Left forelimb (tissue), 1 donor: Measurements from ENCODE around the gene RNF40.
A peak's percentile ranks its signal among the peaks of the same experiment; 100 is the strongest.

Experiments
- DNase-seq: peaks from one replicate; pipeline ENCODE4 v3.0.0-alpha.2; 2018; ENCODE audit warnings: low spot score

Gene RNF40

DNA sequence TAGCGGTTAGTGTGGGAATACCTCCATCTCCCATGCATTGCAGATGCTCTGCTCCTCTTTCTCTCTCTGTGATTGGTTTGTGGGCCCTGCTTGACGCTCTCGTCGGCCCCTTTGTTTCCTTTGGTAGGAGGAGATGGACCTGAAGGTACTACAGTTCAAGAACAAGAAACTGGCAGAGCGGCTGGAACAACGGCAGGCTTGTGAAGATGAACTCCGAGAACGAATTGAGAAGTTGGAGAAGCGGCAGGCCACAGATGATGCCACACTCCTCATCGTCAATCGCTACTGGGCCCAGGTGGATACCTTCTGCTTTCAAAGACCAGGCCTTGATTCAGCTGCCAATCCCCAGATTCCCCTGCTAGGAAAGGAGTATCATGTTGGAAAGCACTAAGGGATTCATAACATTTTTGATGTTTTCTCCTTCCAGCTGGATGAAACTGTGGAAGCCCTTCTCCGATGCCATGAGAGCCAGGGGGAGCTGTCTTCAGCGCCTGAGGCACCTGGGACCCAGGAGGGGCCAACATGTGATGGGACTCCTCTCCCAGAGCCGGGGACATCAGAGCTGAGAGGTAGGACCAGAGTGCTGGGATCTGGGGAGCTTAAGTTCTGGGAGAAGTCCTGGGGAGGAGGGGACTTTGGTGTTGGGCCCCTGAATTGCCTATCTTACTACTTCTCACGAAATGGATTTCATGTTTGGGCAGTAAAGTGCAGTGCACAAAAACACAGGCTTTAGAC, 1.0 kb downstream of the RNF40 start:
- DNase-seq, result no peak

DNA sequence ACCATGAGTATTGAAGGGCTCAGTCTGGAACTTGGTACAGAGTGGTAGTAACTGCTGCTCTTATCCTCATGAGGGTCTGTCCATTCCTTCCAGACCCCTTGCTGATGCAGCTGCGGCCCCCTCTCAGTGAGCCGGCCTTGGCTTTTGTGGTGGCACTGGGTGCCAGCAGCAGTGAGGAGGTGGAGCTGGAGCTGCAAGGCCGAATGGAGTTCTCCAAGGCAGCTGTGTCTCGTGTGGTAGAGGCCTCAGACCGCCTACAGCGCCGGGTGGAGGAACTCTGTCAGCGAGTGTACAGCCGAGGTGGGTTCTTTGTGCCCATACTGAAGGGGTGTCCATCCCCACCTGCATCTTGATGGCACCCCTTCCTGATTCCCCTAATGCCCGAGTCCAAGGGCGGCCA, 2.0 kb downstream of the RNF40 start:
- DNase-seq, result no peak

DNA sequence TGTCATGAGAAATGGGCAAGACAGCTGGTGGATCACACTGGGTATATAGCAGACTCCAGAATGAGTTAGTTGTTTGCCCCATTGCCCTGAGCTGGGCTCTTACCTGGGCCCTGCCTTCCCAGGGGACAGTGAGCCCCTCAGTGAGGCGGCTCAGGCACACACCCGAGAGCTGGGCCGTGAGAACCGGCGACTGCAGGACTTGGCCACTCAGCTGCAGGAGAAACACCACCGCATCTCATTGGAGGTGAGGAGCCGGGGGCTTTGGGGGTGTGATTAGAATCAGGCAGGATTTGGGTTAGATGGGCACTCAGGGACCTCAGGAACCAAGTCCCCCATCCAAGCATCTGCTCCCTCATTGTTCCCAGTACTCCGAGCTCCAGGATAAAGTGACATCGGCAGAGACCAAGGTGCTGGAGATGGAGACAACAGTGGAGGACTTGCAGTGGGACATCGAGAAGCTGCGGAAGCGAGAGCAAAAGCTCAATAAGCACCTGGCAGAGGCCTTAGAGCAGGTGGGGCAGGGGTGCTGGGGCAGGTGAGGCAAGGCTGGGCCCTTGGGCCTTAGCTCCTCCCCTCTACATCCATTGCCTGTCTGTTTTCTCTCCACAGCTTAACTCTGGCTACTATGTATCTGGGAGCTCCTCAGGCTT, 2.8 kb downstream of the RNF40 start:
- DNase-seq, result no peak

DNA sequence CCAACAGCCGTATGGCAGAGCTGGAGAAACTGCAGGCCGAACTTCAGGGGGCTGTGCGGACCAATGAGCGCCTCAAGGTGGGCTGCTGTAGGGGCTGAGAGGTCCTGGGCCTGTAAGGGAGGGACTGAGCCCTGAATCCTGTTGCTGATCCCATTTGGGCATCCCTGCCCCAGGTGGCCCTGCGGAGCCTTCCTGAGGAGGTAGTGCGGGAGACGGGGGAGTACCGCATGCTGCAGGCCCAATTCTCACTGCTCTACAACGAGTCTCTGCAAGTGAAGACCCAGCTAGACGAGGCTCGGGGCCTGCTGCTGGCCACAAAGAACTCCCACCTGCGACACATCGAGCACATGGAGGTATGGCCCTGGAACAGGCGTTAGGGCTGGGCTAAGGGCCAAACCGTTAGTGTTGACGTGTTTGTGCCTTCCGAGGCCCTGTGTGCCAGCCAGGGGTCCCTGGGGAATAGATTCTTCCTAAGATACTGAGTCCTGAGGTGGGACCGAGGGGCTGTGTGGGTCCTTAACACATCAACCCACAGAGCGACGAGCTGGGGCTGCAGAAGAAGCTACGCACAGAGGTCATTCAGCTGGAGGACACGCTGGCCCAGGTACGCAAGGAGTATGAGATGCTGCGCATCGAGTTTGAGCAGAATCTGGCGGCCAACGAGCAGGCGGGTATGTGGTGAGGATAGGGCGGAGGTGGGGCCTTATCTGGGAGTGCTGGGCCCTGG, 4.2 kb downstream of the RNF40 start:
- no peak for DNase-seq

- no peak for DNase-seq
Observed at GRCh38 chr16:30766933-30767284, 4.8 kb downstream of the RNF40 start.

- DNase-seq, result no peak
Observed at GRCh38 chr16:30767767-30768465, 5.8 kb downstream of the RNF40 start.

DNA sequence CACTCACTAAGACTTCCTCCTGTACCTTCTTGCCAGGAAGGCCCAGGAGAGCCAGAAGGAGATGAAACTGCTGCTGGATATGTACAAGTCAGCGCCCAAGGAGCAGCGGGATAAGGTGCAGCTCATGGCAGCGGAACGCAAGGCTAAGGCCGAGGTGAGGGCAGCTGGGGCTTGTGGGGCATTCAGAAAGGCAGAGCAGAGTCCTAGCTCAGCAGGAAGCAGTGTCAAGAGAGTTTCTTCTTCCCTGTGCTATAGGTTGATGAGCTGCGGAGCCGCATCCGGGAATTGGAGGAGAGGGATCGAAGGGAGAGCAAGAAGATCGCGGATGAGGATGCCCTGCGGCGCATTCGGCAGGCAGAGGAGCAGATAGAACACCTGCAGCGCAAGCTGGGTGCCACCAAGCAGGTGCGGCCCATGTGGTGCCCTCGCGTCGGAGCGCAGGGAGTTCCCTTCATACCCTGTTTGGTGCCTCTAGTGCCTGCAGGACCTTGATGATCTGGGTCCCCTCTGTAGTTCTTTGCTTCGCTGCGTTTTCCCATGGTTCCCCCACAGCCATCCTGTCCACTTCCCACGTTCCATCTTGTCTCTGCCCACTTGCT, 6.6 kb downstream of the RNF40 start:
- no peak for DNase-seq

- DNase-seq, result no peak
Observed at GRCh38 chr16:30769379-30770089, 7.4 kb downstream of the RNF40 start.

- DNase-seq, result no peak
Observed at GRCh38 chr16:30771726-30772125, 9.6 kb downstream of the RNF40 start.

DNA sequence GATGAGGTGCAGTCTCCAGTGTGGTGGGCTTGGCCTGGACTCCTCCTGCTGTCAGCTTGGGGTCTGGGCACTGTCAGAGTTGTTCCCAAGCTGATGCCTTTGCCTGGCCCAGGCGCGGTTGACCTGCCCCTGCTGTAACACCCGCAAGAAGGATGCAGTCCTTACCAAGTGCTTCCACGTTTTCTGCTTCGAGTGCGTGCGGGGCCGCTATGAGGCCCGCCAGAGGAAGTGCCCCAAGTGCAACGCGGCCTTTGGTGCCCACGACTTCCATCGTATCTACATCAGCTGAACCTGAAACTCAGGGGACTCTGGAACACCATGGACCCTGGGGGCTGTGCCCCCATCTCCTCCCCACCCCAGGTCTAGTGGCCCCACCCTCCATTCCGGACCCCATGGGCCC, 11.7 kb downstream of the RNF40 start:
- no peak for DNase-seq

DNA sequence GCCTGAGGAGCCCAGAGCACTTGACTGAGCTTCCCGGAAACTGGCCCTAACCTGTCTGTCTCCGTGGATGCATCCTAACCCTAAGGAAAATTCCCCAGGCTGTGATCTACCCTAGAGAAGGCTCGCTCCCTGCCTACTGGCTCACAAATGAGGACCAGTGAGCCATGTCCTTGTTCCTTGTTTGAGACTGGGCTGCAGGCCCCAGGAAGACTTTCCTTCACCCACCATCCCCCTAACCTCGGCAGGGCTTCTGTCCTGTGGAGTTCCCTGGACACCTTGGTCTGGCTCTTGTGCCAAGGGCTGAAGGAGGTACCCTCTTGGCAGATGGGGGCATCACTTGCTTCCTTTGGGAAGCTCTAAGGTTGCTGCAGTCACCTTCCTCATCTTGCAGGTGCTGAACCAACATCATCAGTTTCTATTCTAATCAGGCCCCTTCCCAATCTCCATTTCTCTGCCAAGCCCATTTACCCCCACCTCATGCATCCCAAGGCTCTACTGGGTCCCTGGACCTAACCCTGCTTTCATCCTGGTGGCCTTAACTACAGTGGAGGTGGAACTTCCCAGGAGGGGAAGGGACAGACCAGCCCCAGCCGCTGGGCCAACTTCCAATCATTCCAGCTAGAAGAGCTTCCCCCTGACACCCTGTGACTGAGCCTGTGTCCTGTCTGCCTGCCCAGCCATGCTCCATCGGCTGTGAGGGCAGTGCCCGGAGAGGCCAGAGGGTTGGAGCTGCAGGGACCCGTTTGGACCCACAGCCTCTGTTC, 12.4 kb downstream of the RNF40 start:
- DNase-seq, result no peak

DNA sequence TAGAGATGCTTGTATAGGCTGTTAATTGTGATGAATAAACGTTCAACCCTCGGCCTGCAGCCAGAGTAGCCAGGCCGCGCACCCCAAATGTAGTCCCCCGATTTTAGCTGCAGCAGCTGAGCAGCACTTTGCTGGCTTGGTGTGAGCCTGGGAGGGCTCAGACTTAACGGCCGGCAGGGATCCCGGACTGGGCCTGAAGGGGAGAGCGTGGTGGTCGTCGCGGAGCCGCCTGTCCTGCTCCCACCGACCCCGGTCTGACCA, 12.9 kb downstream of the RNF40 start:
- no peak for DNase-seq

GRCh38 chr16:30775392-30776188, 13.5 kb downstream of the RNF40 start:
- peak; percentile 91 for DNase-seq

GRCh38 chr16:30777591-30778297, 15.6 kb downstream of the RNF40 start:
- no peak for DNase-seq

DNA sequence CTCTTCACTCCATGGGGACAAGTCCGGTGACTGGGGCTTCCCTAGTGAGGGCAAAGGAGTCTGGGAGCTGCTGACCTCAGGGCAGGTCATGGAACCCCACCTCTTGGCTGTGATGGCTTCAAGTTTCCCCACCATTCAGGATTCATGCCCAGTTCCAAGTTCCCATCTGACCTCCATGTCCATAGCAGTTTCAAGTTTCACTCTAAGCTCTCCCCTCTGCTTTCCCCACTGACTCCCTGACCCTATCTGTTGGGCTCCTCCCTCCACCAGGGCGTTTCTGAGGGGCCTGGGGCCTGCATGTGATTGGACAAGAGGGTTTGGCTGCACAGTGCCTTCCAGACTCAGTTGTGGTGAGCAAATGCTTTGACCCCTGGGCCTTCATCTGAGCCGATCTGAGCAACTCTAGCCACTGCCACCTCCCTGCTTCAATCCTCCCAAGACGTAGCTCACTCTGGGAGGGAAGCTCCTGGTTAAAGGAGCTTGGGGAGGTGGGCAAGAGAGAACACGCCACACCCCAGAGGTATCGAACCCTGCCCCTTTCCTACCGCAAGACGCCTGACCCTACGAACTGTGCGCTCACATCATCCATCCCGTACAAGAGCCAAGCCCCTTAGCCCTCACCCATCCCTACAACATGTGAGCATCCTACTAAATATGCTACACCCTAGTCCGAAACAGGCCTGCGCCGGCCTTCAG, 16.6 kb downstream of the RNF40 start:
- DNase-seq, result no peak

DNA sequence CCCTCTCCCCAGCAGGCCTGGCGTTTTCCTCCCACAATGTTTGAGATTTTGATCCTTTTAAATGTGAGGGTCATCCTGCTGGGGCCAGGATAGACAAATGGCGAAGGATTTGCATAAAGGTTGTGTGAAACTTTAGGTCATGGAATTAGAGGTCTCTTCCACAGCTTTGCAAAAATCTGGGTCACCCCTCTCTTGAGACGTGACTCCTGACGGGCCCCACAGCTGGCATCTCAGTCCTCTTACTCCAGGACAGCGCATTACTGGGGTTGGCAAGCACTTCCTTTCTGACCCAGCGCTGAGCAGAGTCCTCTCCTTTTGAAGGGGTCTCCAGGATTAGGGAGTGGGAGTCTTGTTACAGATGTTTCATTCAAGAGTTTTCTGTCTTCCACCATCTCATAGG, 17.5 kb downstream of the RNF40 start:
- DNase-seq, result no peak

DNA sequence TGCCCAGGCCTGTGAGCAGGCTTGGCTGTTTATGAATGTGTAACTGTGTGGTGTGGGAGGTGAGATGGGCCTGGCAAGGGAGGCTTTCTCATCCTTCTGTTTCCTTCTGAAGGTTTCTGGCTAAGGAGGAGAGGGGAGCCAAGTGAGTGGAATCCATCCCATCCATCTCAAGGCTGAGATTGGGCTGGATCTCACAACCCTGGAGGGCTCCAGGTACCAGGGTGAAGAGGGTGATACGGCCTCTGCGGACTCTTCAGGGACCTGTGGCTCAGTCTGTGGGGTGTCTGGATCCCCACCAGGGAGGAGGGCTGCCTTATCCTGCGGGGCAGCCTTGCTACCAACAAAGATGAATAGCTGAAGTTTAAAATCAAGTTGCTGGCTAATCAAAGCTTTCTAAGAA, 17.9 kb downstream of the RNF40 start:
- no peak for DNase-seq

- DNase-seq, result no peak
Observed at GRCh38 chr16:30780549-30780948, 18.4 kb downstream of the RNF40 start.
